Measurements from ENCODE around the gene ETV4.

DNA sequence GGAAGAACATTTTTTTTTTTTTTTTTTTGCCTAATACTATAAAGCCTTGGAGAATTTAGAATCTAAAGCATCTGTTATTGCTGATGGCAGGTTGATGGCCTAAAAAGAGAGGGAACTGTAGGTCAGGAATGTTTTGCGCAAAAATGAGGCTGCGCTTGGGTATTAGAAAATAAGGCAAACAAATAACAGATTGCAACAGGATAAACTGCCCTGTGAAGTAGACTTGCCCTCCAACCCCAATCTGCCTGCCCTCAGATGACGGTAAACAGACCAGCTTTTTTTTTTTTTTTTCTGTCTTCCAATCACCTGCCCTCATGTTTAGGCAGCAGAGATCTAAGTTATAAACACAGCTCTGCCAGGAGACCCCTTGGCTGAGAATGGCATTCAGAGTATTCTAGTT lies 66.2 kb downstream of the ETV4 start:
- no peak for TF ChIP-seq YY1 (IDR thresholded peaks at IDR 0.05; ENCODE audit: low read depth)
- TF ChIP-seq, protein P1, sequence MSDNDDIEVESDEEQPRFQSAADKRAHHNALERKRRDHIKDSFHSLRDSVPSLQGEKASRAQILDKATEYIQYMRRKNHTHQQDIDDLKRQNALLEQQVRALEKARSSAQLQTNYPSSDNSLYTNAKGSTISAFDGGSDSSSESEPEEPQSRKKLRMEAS (IDR thresholded peaks at IDR 0.05): no peak
- TF ChIP-seq FOXM1 (IDR thresholded peaks at IDR 0.05; ENCODE audit: borderline replicate concordance, low read depth): no peak
- no peak for TF ChIP-seq CEBPB (IDR thresholded peaks at IDR 0.05)
- TF ChIP-seq TAF1 (IDR thresholded peaks at IDR 0.05; ENCODE audit: low read depth): no peak
- TF ChIP-seq EP300 (IDR thresholded peaks at IDR 0.05; ENCODE audit: borderline replicate concordance): no peak
